ENCODE measurements around the gene C9orf153. TPM values are rescaled to one million over a fixed set of nuclear protein-coding genes. Genes with fewer than 3 reads are reported as not detected.

Gene C9orf153
- polyA plus RNA-seq (2012; rRNA removed) = 0.03 TPM in 1 of 2 replicates, not detected in the other
- 0.03 TPM in 2 replicates for polyA plus RNA-seq (2012; cell fraction: cytosol; rRNA removed)
- polyA plus RNA-seq (2012; cell fraction: nucleus; rRNA removed) = 0.05 and 0.06 TPM in 2 replicates

- peaks cover 0 to 5% of the 10 kb centered on the region in 2 experiments; a peak in 1 of 4 replicates for H3K4me1 ChIP-seq (ENCODE audit: control insufficient read depth in 1 of 2, insufficient read depth in 2 of 2, low read depth in 1 of 2, low read length in 1 of 2)
- no peak within 1 kb of the TSS for H3K4me2 ChIP-seq
- peaks cover 2 to 21% of the 10 kb centered on the region in 2 experiments for H3K36me3 ChIP-seq (replicated peaks in 1 of 2; ENCODE audit: control insufficient read depth in 1 of 2, insufficient read depth in 2 of 2, low read length in 1 of 2)
- H3K9me3 ChIP-seq = no peaks in the 10 kb centered on the region
- H3K9ac ChIP-seq = no peak within 1 kb of the TSS
- TF ChIP-seq PBX3 (IDR thresholded peaks at IDR 0.05) (no peak), NFIC (IDR thresholded peaks at IDR 0.05; ENCODE audit: borderline replicate concordance) (no peak), RAD21 (IDR thresholded peaks at IDR 0.05; ENCODE audit: low read length) (no peak), GABPA (IDR thresholded peaks at IDR 0.05; ENCODE audit: low read depth) (no peak), USF2 (IDR thresholded peaks at IDR 0.05; ENCODE audit: borderline replicate concordance, low read depth, low read length) (no peak), EP300 (IDR thresholded peaks at IDR 0.05; ENCODE audit: borderline replicate concordance in 1 of 2, low read depth in 1 of 2, low read length in 1 of 2) (no peak), USF1 (IDR thresholded peaks at IDR 0.05; ENCODE audit: borderline replicate concordance, low read depth) (no peak), ZBTB33 (IDR thresholded peaks at IDR 0.05; ENCODE audit: borderline replicate concordance, low read depth) (no peak), POLR2AphosphoS5 (IDR thresholded peaks at IDR 0.05; ENCODE audit: low read depth, low read length) (no peak), RCOR1 (IDR thresholded peaks at IDR 0.05; ENCODE audit: low read length) (no peak), TAF1 (IDR thresholded peaks at IDR 0.05; ENCODE audit: borderline replicate concordance, low read depth, low read length) (no peak), FOSL2 (IDR thresholded peaks at IDR 0.05; ENCODE audit: borderline replicate concordance, low read depth) (no peak), YY1 (IDR thresholded peaks at IDR 0.05; ENCODE audit: low read depth) (no peak), SIN3A (IDR thresholded peaks at IDR 0.05; ENCODE audit: borderline replicate concordance, low read depth, low read length) (no peak), FOXJ3 (CRISPR knock-in tag; IDR thresholded peaks at IDR 0.05) (no peak), CTCF (IDR thresholded peaks at IDR 0.05) (no peak), RFX5 (IDR thresholded peaks at IDR 0.05; ENCODE audit: low read length) (no peak), MXI1 (IDR thresholded peaks at IDR 0.05; ENCODE audit: low read depth, low read length) (no peak), TCF12 (IDR thresholded peaks at IDR 0.05) (no peak), FOXM1 (IDR thresholded peaks at IDR 0.05; ENCODE audit: low read depth) (no peak)
- 83% methylated on average over 8 of the region's 8 CpGs for WGBS (ENCODE audit: low lambda C conversion rate)
- H3K27ac ChIP-seq (ENCODE audit: low read depth in 2 of 2, low read length in 1 of 2) = no peak within 1 kb of the TSS
- POLR2A ChIA-PET = no interaction called here
- no peak for DNase-seq
- H3K9me2 ChIP-seq = no peaks in the 10 kb centered on the region
- H3K4me3 ChIP-seq (ENCODE audit: low read depth in 2 of 2, low read length in 1 of 2) = no peak within 1 kb of the TSS
- CTCF ChIA-PET = interaction anchor here (0.8 kb wide), 1 partner anchor 21 kb away, joined by 3 read pairs; no protein-coding TSS in a partner anchor
- no peaks in the 10 kb centered on the region for H4K20me1 ChIP-seq (ENCODE audit: insufficient read depth)
- no peak within 1 kb of the TSS for H2AFZ ChIP-seq (ENCODE audit: low read depth)
- H3F3A ChIP-seq (replicated peaks; ENCODE audit: insufficient read depth) = no peaks in the 10 kb centered on the region
- no peaks in the 10 kb centered on the region for H3K27me3 ChIP-seq (ENCODE audit: insufficient read depth)
- no peaks in the 10 kb centered on the region for H3K79me2 ChIP-seq (ENCODE audit: insufficient read depth)
Measured at GRCh38 chr9:86259557-86259956, at the start of gene C9orf153. C9orf153 (minus strand) TSS chr9:86259657; CDS start chr9:86229603, 30,054 bp downstream.
